ENCODE results near the gene SLC5A9. TPM values are rescaled to one million over a fixed set of nuclear protein-coding genes. Genes with fewer than 3 reads are reported as not detected.

The SLC5A9 gene
- total RNA-seq, 1 donor from 2014 or later: 0.25 TPM

- Histone ChIP-seq H3K36me3 (no peaks in the 10 kb centered on the region), H3K4me3 (no peak overlapping the region), H3K9me3 (no peaks in the 10 kb centered on the region), H3K27me3 (no peaks in the 10 kb centered on the region), H3K27ac (no peak overlapping the region), H3K4me1 (peaks cover 17% of the 10 kb centered on the region)
- intact Hi-C loops (cut with DNase I): no loop called here
- DNase-seq (ENCODE audit: extremely low spot score in 2 of 2): no peak
- TF ChIP-seq POLR2AphosphoS5 (IDR thresholded peaks at IDR 0.05; ENCODE audit: insufficient read depth in 1 of 2, low read depth in 1 of 2) (no peak), CTCF (IDR thresholded peaks at IDR 0.05) (no peak), POLR2A (IDR thresholded peaks at IDR 0.05) (no peak)
Measured at GRCh38 chr1:48216313-48216712, 6.2 kb upstream of the SLC5A9 start.

- no peak for DNase-seq (ENCODE audit: extremely low spot score in 2 of 2)
- H3K27me3 ChIP-seq: no peaks in the 10 kb centered on the region
- H3K4me1 ChIP-seq: peaks cover 17% of the 10 kb centered on the region
- H3K27ac ChIP-seq: no peak overlapping the region
- no peak overlapping the region for H3K4me3 ChIP-seq
- no peaks in the 10 kb centered on the region for H3K9me3 ChIP-seq
- intact Hi-C loops (cut with DNase I): no loop called here
- H3K36me3 ChIP-seq: no peaks in the 10 kb centered on the region
- no peak for TF ChIP-seq POLR2AphosphoS5 (IDR thresholded peaks at IDR 0.05; ENCODE audit: insufficient read depth in 1 of 2, low read depth in 1 of 2)
- TF ChIP-seq CTCF (IDR thresholded peaks at IDR 0.05): no peak
- TF ChIP-seq POLR2A (IDR thresholded peaks at IDR 0.05): no peak
Measured at GRCh38 chr1:48216941-48217340, 5.6 kb upstream of the SLC5A9 start.

GRCh38 chr1:48217856-48218255 lies 4.7 kb upstream of the SLC5A9 start:
- no peaks in the 10 kb centered on the region for H3K9me3 ChIP-seq
- DNase-seq (ENCODE audit: extremely low spot score in 2 of 2): no peak
- TF ChIP-seq POLR2A (IDR thresholded peaks at IDR 0.05) (no peak), POLR2AphosphoS5 (IDR thresholded peaks at IDR 0.05; ENCODE audit: insufficient read depth in 1 of 2, low read depth in 1 of 2) (no peak), CTCF (IDR thresholded peaks at IDR 0.05) (no peak)
- no peaks in the 10 kb centered on the region for H3K36me3 ChIP-seq
- peaks cover 17% of the 10 kb centered on the region for H3K4me1 ChIP-seq
- no peak overlapping the region for H3K27ac ChIP-seq
- H3K27me3 ChIP-seq: no peaks in the 10 kb centered on the region
- intact Hi-C loops (cut with DNase I): no loop called here
- no peak overlapping the region for H3K4me3 ChIP-seq

GRCh38 chr1:48219803-48220202 lies 2.7 kb upstream of the SLC5A9 start:
- H3K9me3 ChIP-seq: no peaks in the 10 kb centered on the region
- intact Hi-C loops (cut with DNase I): no loop called here
- TF ChIP-seq POLR2AphosphoS5 (IDR thresholded peaks at IDR 0.05; ENCODE audit: insufficient read depth in 1 of 2, low read depth in 1 of 2) (no peak), CTCF (IDR thresholded peaks at IDR 0.05) (no peak), POLR2A (IDR thresholded peaks at IDR 0.05) (no peak)

GRCh38 chr1:48221122-48221521 lies 1.4 kb upstream of the SLC5A9 start:
- no peak for DNase-seq (ENCODE audit: extremely low spot score in 2 of 2)
- H3K27ac ChIP-seq: no peak overlapping the region
- no peak overlapping the region for H3K4me3 ChIP-seq
- no peaks in the 10 kb centered on the region for H3K27me3 ChIP-seq
- H3K9me3 ChIP-seq: no peaks in the 10 kb centered on the region
- TF ChIP-seq POLR2AphosphoS5 (IDR thresholded peaks at IDR 0.05; ENCODE audit: insufficient read depth in 1 of 2, low read depth in 1 of 2) (no peak), CTCF (IDR thresholded peaks at IDR 0.05) (no peak), POLR2A (IDR thresholded peaks at IDR 0.05) (no peak)
- peaks cover 4% of the 10 kb centered on the region for H3K4me1 ChIP-seq
- no peaks in the 10 kb centered on the region for H3K36me3 ChIP-seq
- intact Hi-C loops (cut with DNase I): no loop called here

More at GRCh38 chr1:48219803-48220202, 2.7 kb upstream of the SLC5A9 start:
- Histone ChIP-seq H3K4me1 (peaks cover 17% of the 10 kb centered on the region), H3K36me3 (no peaks in the 10 kb centered on the region), H3K27me3 (no peaks in the 10 kb centered on the region), H3K27ac (no peak overlapping the region), H3K4me3 (no peak overlapping the region)
- DNase-seq (ENCODE audit: extremely low spot score in 2 of 2): no peak
